ENCODE measurements around the gene RPS6KA5. TPM values are rescaled to one million over a fixed set of nuclear protein-coding genes. Genes with fewer than 3 reads are reported as not detected.

Gene RPS6KA5
- total RNA-seq, 1 experiment from 2014 or later, result 24.2 TPM

- BruUV-seq (replicated peaks), result no TSS peak
- ATAC-seq (no peak), DNase-seq (ENCODE audit: low read depth, low spot score) (no peak)
- ChIA-PET RAD21 (ENCODE audit: low non-redundant PET in 1 of 2, low total read pairs in 2 of 2, uncharacterized antibody in 2 of 2, unreplicated experiment in 2 of 2) (no interaction called here), POLR2A (no interaction called here), CTCF (no interaction called here)
- TF ChIP-seq ZBTB33 (IDR thresholded peaks at IDR 0.05; ENCODE audit: extremely low read depth, insufficient replicate concordance, low read length) (no peak), MAX (IDR thresholded peaks at IDR 0.05) (no peak)
- Histone ChIP-seq H3K9me2 (ENCODE audit: insufficient read depth) (no peaks in the 10 kb centered on the region), H4K20me1 (ENCODE audit: insufficient read depth) (no peaks in the 10 kb centered on the region), H3K9ac (ENCODE audit: low read length) (no peak overlapping the region), H3K9me3 (ENCODE audit: control insufficient read depth in 1 of 2, insufficient read depth in 1 of 2, low read depth in 1 of 2, low read length in 2 of 2) (no peaks in the 10 kb centered on the region), H3K4me1 (ENCODE audit: control insufficient read depth in 1 of 2, insufficient read depth in 2 of 2, low read length in 2 of 2) (no peaks in the 10 kb centered on the region), H3K27me3 (ENCODE audit: insufficient read depth, low read length) (no peaks in the 10 kb centered on the region), H3K4me3 (replicated peaks in 1 of 2; ENCODE audit: low read depth in 1 of 2, low read length in 2 of 2) (no peak overlapping the region), H3K36me3 (ENCODE audit: control insufficient read depth in 1 of 2, insufficient read depth in 2 of 2, low read length in 2 of 2) (no peaks in the 10 kb centered on the region), H2AFZ (ENCODE audit: low read depth, low read length, poor library complexity, severe bottlenecking) (no peak overlapping the region), H3K79me2 (ENCODE audit: insufficient read depth, low read length) (no peaks in the 10 kb centered on the region), H3K27ac (ENCODE audit: low read depth, low read length) (no peak overlapping the region), H3K4me2 (ENCODE audit: low read length) (no peak overlapping the region)
- intact Hi-C loops (cut with micrococcal nuclease), result no loop called here
Measured at GRCh38 chr14:91078095-91078737, 17.8 kb upstream of the RPS6KA5 start.

- Histone ChIP-seq H3K27ac (ENCODE audit: low read depth, low read length) (no peak overlapping the region), H3K36me3 (ENCODE audit: control insufficient read depth in 1 of 2, insufficient read depth in 2 of 2, low read length in 2 of 2) (no peaks in the 10 kb centered on the region), H3K9me3 (ENCODE audit: control insufficient read depth in 1 of 2, insufficient read depth in 1 of 2, low read depth in 1 of 2, low read length in 2 of 2) (no peaks in the 10 kb centered on the region), H3K4me2 (ENCODE audit: low read length) (no peak overlapping the region), H3K27me3 (ENCODE audit: insufficient read depth, low read length) (no peaks in the 10 kb centered on the region), H3K4me3 (replicated peaks in 1 of 2; ENCODE audit: low read depth in 1 of 2, low read length in 2 of 2) (no peak overlapping the region), H2AFZ (ENCODE audit: low read depth, low read length, poor library complexity, severe bottlenecking) (no peak overlapping the region), H3K9ac (ENCODE audit: low read length) (no peak overlapping the region), H3K4me1 (ENCODE audit: control insufficient read depth in 1 of 2, insufficient read depth in 2 of 2, low read length in 2 of 2) (no peaks in the 10 kb centered on the region), H3K9me2 (ENCODE audit: insufficient read depth) (no peaks in the 10 kb centered on the region), H4K20me1 (ENCODE audit: insufficient read depth) (no peaks in the 10 kb centered on the region), H3K79me2 (ENCODE audit: insufficient read depth, low read length) (no peaks in the 10 kb centered on the region)
- intact Hi-C loops (cut with micrococcal nuclease), result no loop called here
- ATAC-seq (no peak), DNase-seq (ENCODE audit: low read depth, low spot score) (no peak)
- TF ChIP-seq TCF7L2 (IDR thresholded peaks at IDR 0.05; ENCODE audit: borderline replicate concordance, extremely low read depth, insufficient read depth, insufficient read length) (no peak), POLR2AphosphoS5 (IDR thresholded peaks at IDR 0.05; ENCODE audit: low read depth, low read length) (no peak), EZH2phosphoT487 (IDR thresholded peaks at IDR 0.05; ENCODE audit: borderline replicate concordance) (no peak), ELF1 (IDR thresholded peaks at IDR 0.05; ENCODE audit: borderline replicate concordance, low read depth) (no peak), POLR2A (IDR thresholded peaks at IDR 0.05; ENCODE audit: borderline replicate concordance, extremely low read depth, insufficient read depth, insufficient read length) (no peak), FOSL1 (IDR thresholded peaks at IDR 0.05; ENCODE audit: low read depth) (no peak), YY1 (IDR thresholded peaks at IDR 0.05; ENCODE audit: extremely low read depth, insufficient replicate concordance, low read depth, low read length) (no peak), SIN3A (IDR thresholded peaks at IDR 0.05; ENCODE audit: low read depth) (no peak), MAX (IDR thresholded peaks at IDR 0.05) (no peak), CEBPB (IDR thresholded peaks at IDR 0.05; ENCODE audit: low read depth) (no peak), EZH2 (IDR thresholded peaks at IDR 0.05) (no peak), SP1 (IDR thresholded peaks at IDR 0.05; ENCODE audit: low read depth) (no peak)
- no TSS peak for BruUV-seq (replicated peaks)
- RAD21 ChIA-PET (ENCODE audit: low non-redundant PET in 1 of 2, low total read pairs in 2 of 2, uncharacterized antibody in 2 of 2, unreplicated experiment in 2 of 2), result no interaction called here
- POLR2A ChIA-PET, result no interaction called here
- CTCF ChIA-PET, result no interaction called here
Measured at GRCh38 chr14:91075553-91075952, 15.1 kb upstream of the RPS6KA5 start.

Data from HCT116 (cell line).